HG02588 (cell line): ENCODE measurements around the gene HDC.

Source experiments
- ATAC-seq: cut with Tn5 transposase; IDR thresholded peaks from one replicate; pipeline ENCODE4 v1.9.1; 2021; ENCODE audit warnings: mild to moderate bottlenecking, moderate library complexity; ENCODE audit not compliant: unreplicated experiment

HDC gene

GRCh38 chr15:50228866-50229265, 36.7 kb downstream of the HDC start:
- no peak for ATAC-seq

- no peak for ATAC-seq
Observed at GRCh38 chr15:50227076-50227475, 38.5 kb downstream of the HDC start.

- ATAC-seq, result no peak
Observed at GRCh38 chr15:50225938-50226337, 39.6 kb downstream of the HDC start.

GRCh38 chr15:50225057-50225456, 40.5 kb downstream of the HDC start:
- no peak for ATAC-seq

GRCh38 chr15:50224606-50225005, 40.9 kb downstream of the HDC start:
- ATAC-seq, result no peak

- no peak for ATAC-seq
Observed at GRCh38 chr15:50222181-50222580, 43.3 kb downstream of the HDC start.

GRCh38 chr15:50219820-50220219, 45.7 kb downstream of the HDC start:
- no peak for ATAC-seq

- no peak for ATAC-seq
Observed at GRCh38 chr15:50218691-50219090, 46.8 kb downstream of the HDC start.

- no peak for ATAC-seq
Observed at GRCh38 chr15:50218291-50218690, 47.2 kb downstream of the HDC start.

GRCh38 chr15:50210462-50211157, 54.9 kb downstream of the HDC start:
- no peak for ATAC-seq

GRCh38 chr15:50209809-50210208, 55.7 kb downstream of the HDC start:
- ATAC-seq, result no peak

- ATAC-seq, result no peak
Observed at GRCh38 chr15:50206020-50206419, 59.5 kb downstream of the HDC start.

- no peak for ATAC-seq
Observed at GRCh38 chr15:50202003-50202402, 63.5 kb downstream of the HDC start.

GRCh38 chr15:50192926-50193620, 72.5 kb downstream of the HDC start:
- ATAC-seq, result no peak

GRCh38 chr15:50192164-50192563, 73.4 kb downstream of the HDC start:
- ATAC-seq, result no peak
